Muscle layer of colon (tissue), 2 donors: ENCODE results near the gene RGS10.
A peak's percentile ranks its signal among the peaks of the same experiment; 100 is the strongest.

Source experiments
- H3K27ac ChIP-seq: one replicate; pipeline ENCODE4 v1.7.0; 2013; ENCODE audit warnings: low read depth, mild to moderate bottlenecking, low read length, moderate library complexity
- H3K27me3 ChIP-seq, 2 donors: one replicate each; pipeline ENCODE4 v1.7.0; 2013; ENCODE audit warnings: low read length in 2 of 2, mild to moderate bottlenecking in 2 of 2; ENCODE audit not compliant: insufficient read depth in 2 of 2, control insufficient read depth in 1 of 2
- H3K36me3 ChIP-seq: one replicate; pipeline ENCODE4 v1.7.0; 2013; ENCODE audit warnings: mild to moderate bottlenecking, low read length; ENCODE audit not compliant: insufficient read depth
- H3K4me1 ChIP-seq: one replicate; pipeline ENCODE4 v1.7.0; 2013; ENCODE audit warnings: mild to moderate bottlenecking, low read length; ENCODE audit not compliant: insufficient read depth
- H3K4me3 ChIP-seq, 2 donors: one replicate each; pipeline ENCODE4 v1.7.0; 2013; ENCODE audit warnings: low read length in 2 of 2, low read depth in 1 of 2, mild to moderate bottlenecking in 1 of 2, moderate library complexity in 1 of 2
- H3K9ac ChIP-seq: one replicate; pipeline ENCODE4 v1.7.0; 2013; ENCODE audit warnings: low read length
- H3K9me3 ChIP-seq: one replicate; pipeline ENCODE4 v1.7.0; 2013; ENCODE audit warnings: mild to moderate bottlenecking, low read length
- donor health status: abdominal sarcoma.
- donor health status: Adenocarcinoma of cecum.

Gene RGS10

DNA sequence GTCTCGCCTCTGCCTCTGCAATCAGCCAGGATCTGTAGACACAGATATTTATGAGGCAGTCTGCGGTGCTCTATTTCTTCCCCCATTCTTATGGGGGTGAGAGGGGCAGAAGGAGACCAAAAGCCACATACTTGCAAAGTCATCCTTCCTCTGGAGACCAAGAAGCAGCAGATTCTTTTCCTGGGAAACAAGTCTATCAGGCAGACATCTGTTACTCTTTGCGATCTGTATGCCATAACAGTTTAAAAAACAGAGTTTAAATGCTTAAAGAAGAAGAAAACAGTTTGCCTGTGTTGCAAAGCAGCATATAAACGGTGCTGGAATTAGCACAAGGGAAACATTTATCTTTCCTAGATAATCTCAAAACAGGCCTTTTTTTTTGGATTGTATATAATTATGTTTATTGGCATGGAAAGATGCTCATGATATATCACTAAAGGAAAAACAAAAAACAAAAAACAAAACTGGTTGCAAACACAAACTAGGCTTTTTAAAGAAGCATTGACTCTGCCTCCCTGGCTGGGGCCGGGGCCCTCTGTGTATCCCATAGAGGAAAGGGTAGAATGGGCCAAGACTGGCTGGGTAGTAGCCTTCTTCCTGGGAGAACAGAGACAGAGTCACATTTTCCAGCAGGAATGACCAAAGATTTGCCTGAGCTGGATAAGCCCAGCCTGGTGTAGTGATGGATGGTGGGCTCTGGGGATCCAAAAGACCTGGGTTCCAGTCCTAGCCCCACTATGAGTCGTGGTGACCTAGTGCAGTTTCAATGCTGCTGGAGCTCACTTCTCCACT lies 50.4 kb downstream of the RGS10 start:
- Histone ChIP-seq H3K36me3 (no peaks in the 10 kb centered on the region), H3K27ac (no peak overlapping the region), H3K9ac (no peak overlapping the region), H3K4me1 (peaks cover 26% of the 10 kb centered on the region), H3K27me3 (no peaks in the 10 kb centered on the region), H3K4me3 (no peak overlapping the region), H3K9me3 (no peaks in the 10 kb centered on the region)

DNA sequence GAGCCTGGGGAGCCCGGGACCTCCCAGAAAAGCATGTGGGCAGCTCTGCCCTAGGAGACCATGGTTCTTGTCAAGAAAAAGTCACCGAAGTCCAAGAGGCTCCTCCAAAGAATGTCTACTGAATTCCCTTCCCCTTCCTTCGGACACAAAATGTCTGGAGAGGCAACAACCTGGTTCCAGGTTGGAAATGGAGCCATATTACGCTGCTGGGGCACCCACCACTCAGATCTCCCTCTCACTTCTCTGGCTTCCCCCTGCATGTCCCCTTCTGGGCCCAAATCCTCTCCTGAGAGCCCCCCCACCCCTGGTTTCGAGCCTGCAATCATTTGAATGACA lies 52.6 kb downstream of the RGS10 start:
- H3K9me3 ChIP-seq: no peaks in the 10 kb centered on the region

DNA sequence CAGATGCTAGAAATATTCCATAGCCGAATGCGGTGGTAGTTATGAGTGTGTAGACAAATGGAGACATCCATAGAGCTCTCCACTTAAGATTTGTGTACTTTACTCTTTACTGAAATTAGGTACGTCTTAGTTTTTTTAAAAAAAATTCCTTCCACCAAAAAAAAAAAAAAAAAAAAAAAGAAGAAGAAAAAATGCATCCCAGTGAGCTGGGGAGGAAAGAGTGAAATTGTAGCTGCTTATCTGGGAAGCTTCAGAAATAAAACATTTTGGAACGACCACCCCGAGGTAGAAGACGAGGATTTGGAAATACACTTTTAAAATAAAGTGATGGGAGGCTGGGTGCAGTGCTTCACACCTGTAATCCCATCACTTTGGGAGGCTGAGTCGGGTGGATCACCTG lies 53.8 kb downstream of the RGS10 start:
- Histone ChIP-seq H3K9me3 (no peaks in the 10 kb centered on the region), H3K36me3 (no peaks in the 10 kb centered on the region), H3K4me3 (no peak overlapping the region), H3K9ac (no peak overlapping the region), H3K4me1 (peaks cover 6% of the 10 kb centered on the region), H3K27me3 (no peaks in the 10 kb centered on the region), H3K27ac (no peak overlapping the region)

More for the DNA sequence above, 52.6 kb downstream of the RGS10 start:
- no peaks in the 10 kb centered on the region for H3K36me3 ChIP-seq
- H3K27me3 ChIP-seq: no peaks in the 10 kb centered on the region
- H3K27ac ChIP-seq: no peak overlapping the region
- H3K4me3 ChIP-seq: peak overlapping the region in 1 of 2 donors; percentile 31
- H3K4me1 ChIP-seq: peaks cover 19% of the 10 kb centered on the region
- no peak overlapping the region for H3K9ac ChIP-seq

DNA sequence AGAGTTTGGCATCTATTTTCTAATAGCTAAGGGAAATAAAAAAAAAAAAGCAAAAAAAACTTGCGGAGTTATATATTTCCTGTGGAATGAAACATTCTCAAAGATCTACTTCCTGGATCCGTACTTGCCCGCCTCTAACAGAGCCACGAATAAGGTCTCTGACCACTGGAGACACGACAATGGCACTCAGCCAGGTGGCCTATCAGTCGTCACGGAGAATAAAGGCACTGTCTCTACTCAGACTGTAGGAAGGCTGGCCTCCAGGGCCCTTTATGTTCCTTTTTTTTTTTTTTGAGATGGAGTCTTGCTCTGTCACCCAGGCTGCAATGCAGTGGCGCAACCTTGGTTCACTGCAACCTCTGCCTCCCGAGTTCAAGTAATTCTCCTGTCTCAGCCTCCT lies 58.7 kb downstream of the RGS10 start:
- Histone ChIP-seq H3K4me3 (no peak overlapping the region), H3K9me3 (no peaks in the 10 kb centered on the region), H3K4me1 (peaks cover 9% of the 10 kb centered on the region)

DNA sequence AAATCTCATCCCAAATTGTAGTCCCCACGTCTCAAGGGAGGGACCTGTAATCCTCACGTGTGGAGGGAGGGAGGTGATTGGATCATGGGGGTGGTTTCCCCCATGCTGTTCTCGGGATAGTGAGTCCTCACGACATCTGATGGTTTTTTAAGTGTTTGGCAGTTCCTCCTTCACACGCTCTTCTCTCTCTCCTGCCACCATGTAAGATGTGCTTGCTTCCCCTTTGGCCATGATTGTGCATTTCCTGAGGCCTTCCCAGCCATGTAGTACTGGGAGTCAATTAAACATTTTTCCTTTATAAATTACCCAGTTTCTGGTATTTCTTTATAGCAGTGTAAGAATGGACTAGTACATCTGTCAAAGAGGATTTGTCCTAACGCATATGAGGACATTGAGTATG lies 59.5 kb downstream of the RGS10 start:
- Histone ChIP-seq H3K9me3 (no peaks in the 10 kb centered on the region), H3K4me3 (no peak overlapping the region), H3K4me1 (peaks cover 12% of the 10 kb centered on the region), H3K36me3 (no peaks in the 10 kb centered on the region), H3K27ac (no peak overlapping the region), H3K9ac (no peak overlapping the region), H3K27me3 (no peaks in the 10 kb centered on the region)

More for the DNA sequence above, 58.7 kb downstream of the RGS10 start:
- Histone ChIP-seq H3K9ac (no peak overlapping the region), H3K36me3 (no peaks in the 10 kb centered on the region), H3K27me3 (no peaks in the 10 kb centered on the region), H3K27ac (no peak overlapping the region)

DNA sequence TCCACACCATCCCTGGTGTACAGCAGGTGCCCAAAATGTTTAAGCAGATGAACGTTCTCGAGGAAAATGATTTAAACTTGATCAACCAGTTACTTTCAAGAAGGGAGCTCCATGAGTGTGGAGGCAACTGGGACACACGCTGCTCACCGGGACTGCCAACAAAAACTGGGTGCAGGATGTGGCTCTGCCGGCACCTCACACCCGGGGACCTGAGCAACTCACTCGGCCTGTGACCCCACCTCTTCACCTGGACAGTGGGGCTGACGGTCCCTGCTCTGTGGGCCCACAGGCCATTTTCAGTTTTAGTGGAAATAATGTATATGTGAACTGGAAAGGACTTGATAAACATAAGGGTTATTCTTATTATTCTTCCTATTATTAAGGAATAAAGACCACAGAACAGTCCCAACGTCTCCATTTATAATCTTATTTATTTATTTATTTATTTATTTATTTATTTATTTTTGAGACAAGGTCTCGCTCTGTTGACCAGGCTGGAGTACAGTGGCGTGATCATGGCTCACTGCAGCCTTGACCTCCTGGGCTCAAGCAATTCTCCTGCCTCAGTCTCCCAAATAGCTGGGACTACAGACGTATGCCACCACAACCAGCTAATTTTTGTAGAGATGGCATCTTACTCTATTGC lies 60.6 kb downstream of the RGS10 start:
- H3K27me3 ChIP-seq: no peaks in the 10 kb centered on the region
- no peak overlapping the region for H3K9ac ChIP-seq
- H3K9me3 ChIP-seq: no peaks in the 10 kb centered on the region
- no peak overlapping the region for H3K27ac ChIP-seq
- H3K4me1 ChIP-seq: peaks cover 12% of the 10 kb centered on the region
- H3K36me3 ChIP-seq: no peaks in the 10 kb centered on the region
- H3K4me3 ChIP-seq: no peak overlapping the region

DNA sequence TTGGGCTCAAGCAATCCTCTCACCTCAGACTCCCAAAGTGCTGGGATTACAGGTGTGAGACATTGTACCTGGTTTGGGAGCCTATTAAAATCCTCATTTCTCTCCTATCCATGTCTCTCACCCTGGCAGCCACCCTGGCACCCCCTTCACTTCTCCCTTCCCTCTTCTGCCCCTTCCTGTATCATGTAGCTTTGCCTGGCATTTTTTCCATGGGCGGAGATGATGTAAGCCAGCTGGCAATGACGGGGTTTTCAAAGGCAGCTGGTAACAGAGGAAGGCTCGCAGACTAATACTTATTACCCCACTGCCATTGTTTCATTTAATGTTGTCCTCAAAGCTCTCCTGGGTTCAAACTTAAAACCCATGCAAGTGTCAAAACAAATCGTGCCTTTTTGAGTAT lies 61.9 kb downstream of the RGS10 start:
- H3K9me3 ChIP-seq: no peaks in the 10 kb centered on the region
- H3K27me3 ChIP-seq: no peaks in the 10 kb centered on the region
- H3K4me3 ChIP-seq: no peak overlapping the region
- no peaks in the 10 kb centered on the region for H3K36me3 ChIP-seq
- H3K4me1 ChIP-seq: peaks cover 12% of the 10 kb centered on the region
- no peak overlapping the region for H3K27ac ChIP-seq
- no peak overlapping the region for H3K9ac ChIP-seq

DNA sequence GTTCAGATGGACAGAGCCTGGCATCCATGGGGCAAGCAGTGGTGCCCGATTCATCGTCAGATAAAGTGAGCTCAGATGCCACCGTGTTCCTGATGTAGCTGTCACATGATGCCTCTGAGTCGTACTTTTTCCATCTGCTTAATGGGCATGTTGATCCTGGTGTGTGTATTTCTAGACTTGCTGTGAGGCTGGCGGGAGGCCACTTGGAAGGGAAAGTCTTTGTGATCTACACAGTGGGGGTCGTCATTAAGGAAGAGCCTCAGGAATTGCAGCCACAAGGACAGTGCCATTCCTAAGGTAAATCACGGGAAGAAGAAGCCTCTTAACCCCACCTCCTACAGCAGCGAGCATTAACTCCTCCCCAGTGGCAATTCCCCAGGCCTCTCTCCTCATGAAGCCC lies 63.0 kb downstream of the RGS10 start:
- Histone ChIP-seq H3K27me3 (no peaks in the 10 kb centered on the region), H3K9me3 (no peaks in the 10 kb centered on the region), H3K4me1 (peaks cover 12% of the 10 kb centered on the region), H3K36me3 (no peaks in the 10 kb centered on the region), H3K9ac (no peak overlapping the region), H3K27ac (no peak overlapping the region), H3K4me3 (peak overlapping the region in 1 of 2 donors; percentile 2)

DNA sequence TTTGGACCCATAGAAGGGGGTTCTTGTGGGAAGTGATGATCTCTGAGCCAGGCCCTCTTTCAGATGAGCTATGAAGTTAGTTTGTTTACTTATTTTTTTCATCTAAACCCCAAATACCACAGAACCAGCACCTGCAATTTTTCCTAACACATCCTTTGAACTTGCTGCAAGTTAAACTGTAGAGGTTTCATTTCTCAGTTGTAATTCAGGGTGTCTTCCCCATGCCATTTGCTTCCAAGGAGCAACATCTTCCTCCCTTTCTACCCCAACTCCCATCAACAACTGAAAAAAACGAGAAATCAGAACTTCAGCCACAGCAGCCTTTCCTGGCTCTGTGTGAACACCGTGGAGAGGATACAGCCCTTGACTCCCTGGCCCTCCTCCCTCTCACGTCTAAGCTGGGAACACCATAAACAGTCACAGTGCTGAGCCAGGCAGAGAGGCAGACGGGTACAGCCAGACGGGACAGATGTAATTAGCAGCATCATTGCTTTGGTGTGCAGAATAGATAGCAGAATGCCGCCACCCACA lies 63.6 kb downstream of the RGS10 start:
- Histone ChIP-seq H3K36me3 (no peaks in the 10 kb centered on the region), H3K27me3 (no peaks in the 10 kb centered on the region), H3K4me3 (no peak overlapping the region), H3K9ac (no peak overlapping the region), H3K27ac (peak overlapping the region; percentile 32), H3K4me1 (peaks cover 12% of the 10 kb centered on the region), H3K9me3 (no peaks in the 10 kb centered on the region)

DNA sequence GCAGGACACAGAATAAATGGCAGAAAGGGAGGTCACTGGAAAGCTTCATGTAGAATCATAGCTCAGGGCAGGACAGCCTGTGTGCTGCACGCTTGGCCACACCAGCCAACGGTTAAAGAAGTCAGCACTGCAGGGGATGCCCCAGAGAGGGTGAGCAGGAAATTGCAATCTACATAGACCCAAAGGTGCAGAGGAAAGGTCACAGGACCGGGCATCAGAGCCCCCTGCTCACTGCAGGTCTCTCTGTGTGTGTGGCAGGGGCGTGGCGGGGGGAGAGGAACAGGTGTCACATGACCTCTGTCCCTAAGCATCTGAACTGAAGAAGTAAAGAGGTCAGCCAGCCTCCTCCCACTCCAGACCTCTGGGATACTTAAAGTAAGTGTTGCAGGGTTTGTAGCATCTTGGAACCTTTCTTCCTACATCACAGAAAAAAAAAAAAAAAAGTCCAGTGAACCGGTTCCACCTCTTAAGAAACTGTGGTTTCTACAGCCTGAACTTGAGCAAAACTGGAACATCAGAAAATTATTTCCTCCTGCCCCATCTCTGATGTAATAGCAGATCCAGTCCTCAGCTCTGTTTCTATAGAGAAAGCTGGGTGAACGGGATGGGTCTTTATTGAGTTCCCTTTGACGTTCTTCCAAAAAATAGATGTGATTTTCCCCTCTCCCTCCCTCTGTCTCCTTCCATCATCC lies 64.3 kb downstream of the RGS10 start:
- Histone ChIP-seq H3K36me3 (no peaks in the 10 kb centered on the region), H3K9me3 (no peaks in the 10 kb centered on the region), H3K4me1 (peaks cover 12% of the 10 kb centered on the region), H3K27ac (peak overlapping the region; percentile 32), H3K27me3 (no peaks in the 10 kb centered on the region), H3K9ac (no peak overlapping the region), H3K4me3 (no peak overlapping the region)

DNA sequence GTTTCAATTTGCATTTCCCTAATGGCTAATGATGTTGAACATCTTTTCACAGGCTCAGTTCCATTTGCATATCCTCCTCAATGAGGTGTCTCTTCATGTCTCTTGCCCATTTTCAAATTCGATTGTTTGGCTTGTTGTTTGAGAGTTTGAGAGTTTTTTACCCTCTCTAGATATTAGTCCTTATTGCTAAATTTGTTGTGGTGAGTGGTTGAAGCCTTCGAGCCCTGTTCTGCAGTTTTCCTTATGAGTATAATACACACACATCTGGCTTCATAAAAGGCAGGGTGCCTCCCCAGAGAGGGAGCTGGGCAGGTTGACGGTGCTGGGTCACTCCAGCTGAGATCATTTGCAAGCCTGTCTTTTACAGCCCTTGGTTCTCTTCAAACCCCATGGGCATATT lies 65.1 kb downstream of the RGS10 start:
- Histone ChIP-seq H3K9me3 (no peaks in the 10 kb centered on the region), H3K9ac (no peak overlapping the region), H3K36me3 (no peaks in the 10 kb centered on the region), H3K27me3 (no peaks in the 10 kb centered on the region), H3K27ac (no peak overlapping the region), H3K4me1 (peaks cover 12% of the 10 kb centered on the region), H3K4me3 (no peak overlapping the region)
